ENCODE measurements around the gene GSTCD. TPM values are rescaled to one million over a fixed set of nuclear protein-coding genes. Genes with fewer than 3 reads are reported as not detected.

Gene GSTCD
- total RNA-seq, 1 experiment from 2014 or later = 17.9 TPM

- Histone ChIP-seq H3K23me2 (ENCODE audit: insufficient read length, low read depth, low read length, poor library complexity, severe bottlenecking) (no peaks in the 10 kb centered on the region), H3K14ac (ENCODE audit: insufficient read depth, low read length) (no peak overlapping the region), H3K27ac (ENCODE audit: insufficient read length, low read depth, low read length) (no peak overlapping the region), H2BK12ac (ENCODE audit: insufficient read length, low read depth, low read length) (no peak overlapping the region), H3K79me1 (ENCODE audit: insufficient read depth, low read depth, low read length, poor library complexity, severe bottlenecking) (no peaks in the 10 kb centered on the region), H2BK15ac (ENCODE audit: low read depth, low read length) (no peak overlapping the region), H2BK20ac (ENCODE audit: low read depth, low read length, poor library complexity, severe bottlenecking) (no peak overlapping the region), H3K27me3 (ENCODE audit: insufficient read depth, low read length) (no peaks in the 10 kb centered on the region), H2BK5ac (ENCODE audit: insufficient read length, low read length) (no peak overlapping the region), H4K5ac (ENCODE audit: insufficient read length, low read depth, low read length) (no peak overlapping the region), H3K4me1 (ENCODE audit: insufficient read depth, low read length) (no peaks in the 10 kb centered on the region), H3K18ac (ENCODE audit: insufficient read length, low read depth, low read length) (no peak overlapping the region), H2BK120ac (ENCODE audit: low read depth, low read length, poor library complexity, severe bottlenecking) (no peak overlapping the region), H3K4ac (ENCODE audit: low read depth, low read length) (no peak overlapping the region), H4K20me1 (ENCODE audit: control insufficient read depth, insufficient read depth, insufficient read length) (no peaks in the 10 kb centered on the region), H2AFZ (ENCODE audit: low read length) (no peak overlapping the region), H3K56ac (ENCODE audit: insufficient read length, low read depth, low read length) (no peak overlapping the region), H3K4me2 (ENCODE audit: insufficient read depth, insufficient read length, low read length) (no peak overlapping the region), H2AK5ac (ENCODE audit: insufficient read length, low read length) (no peak overlapping the region), H4K8ac (replicated peaks; ENCODE audit: insufficient read length, low read depth, low read length) (no peak overlapping the region), H3T11ph (ENCODE audit: low read length) (no peak overlapping the region), H3K9me3 (ENCODE audit: control insufficient read depth, low read depth, low read length) (peaks cover 4% of the 10 kb centered on the region), H3K9ac (ENCODE audit: extremely low read depth, insufficient read length, low read length) (no peak overlapping the region), H4K91ac (ENCODE audit: insufficient read length, low read depth, low read length) (no peak overlapping the region), H3K79me2 (ENCODE audit: insufficient read depth, low read length) (no peaks in the 10 kb centered on the region), H3K23ac (ENCODE audit: insufficient read length, low read depth, low read length) (no peak overlapping the region)
- Mint-ChIP-seq H3K9me3 (peaks cover 50 to 59% of the 10 kb centered on the region in 2 experiments), H3K36me3 (ENCODE audit: insufficient read depth in 1 of 3, low read depth in 3 of 3) (peaks cover 33 to 69% (median 42%) of the 10 kb centered on the region in 3 experiments), H3K4me3 (no peak overlapping the region), H3K27ac (no peak overlapping the region), H3K4me1 (no peaks in the 10 kb centered on the region), H3K27me3 (ENCODE audit: low read depth) (peaks cover 10% of the 10 kb centered on the region)
- no peak for DNase-seq
- no CpG with 5 or more reads among the region's 1 CpG for WGBS (ENCODE audit: extremely low coverage, insufficient read length, low lambda C conversion rate)
- TF ChIP-seq CTCF (conservative IDR thresholded peaks at IDR 0.05) = no peak
These were observed 150.6 kb downstream of the GSTCD start for GRCh38 chr4:105859233-105859632.
